T-helper 1 cell treated with Interleukin-12 subunit alpha and Interleukin-12 subunit beta and Interleukin-4 antibody, amounts not matched to agents 30 ng/mL and 1 ng/mL, for 36 hours (primary cell): ENCODE measurements around the gene WDFY4. TPM values are rescaled to one million over a fixed set of nuclear protein-coding genes. Genes with fewer than 3 reads are reported as not detected.

Experiments
- intact Hi-C: fragments of 100-400 bp; cut with micrococcal nuclease; formaldehyde crosslinking; loops from one replicate; pipeline ENCODE4 v1.15.1; 2024
- total RNA-seq: library from RNA; stranded (reverse); gene quantifications from 2 replicates; pipeline ENCODE4 v1.2.3, GENCODE V29; 2022

WDFY4 gene
- total RNA-seq, 1 donor from 2014 or later, result 0.29 TPM

DNA sequence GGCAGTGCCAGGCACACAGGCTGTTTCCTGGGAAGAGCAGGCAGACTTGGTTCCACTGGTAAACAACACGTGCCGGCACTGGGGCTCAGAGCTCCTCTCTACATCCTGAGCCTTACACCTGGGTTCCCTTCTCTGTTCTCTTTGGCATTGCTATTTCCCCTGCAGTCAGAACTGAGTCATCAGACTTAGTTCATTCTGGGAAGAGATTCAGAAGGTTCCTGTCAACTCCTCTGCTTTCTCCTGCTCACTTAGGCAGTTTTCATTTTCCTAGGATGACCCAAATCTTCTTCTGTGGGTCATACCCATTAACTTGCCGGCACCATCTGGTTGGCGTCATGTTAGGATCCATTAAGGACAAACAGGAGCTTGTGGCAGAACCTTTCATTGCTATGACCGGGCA is 288.4 kb downstream of the WDFY4 start:
- intact Hi-C loops, result no loop called here

- intact Hi-C loops, result no loop called here
These were observed 290.0 kb downstream of the WDFY4 start for GRCh38 chr10:48974510-48975156.

GRCh38 chr10:48976196-48976595 is 291.5 kb downstream of the WDFY4 start:
- intact Hi-C loops, result no loop called here

DNA sequence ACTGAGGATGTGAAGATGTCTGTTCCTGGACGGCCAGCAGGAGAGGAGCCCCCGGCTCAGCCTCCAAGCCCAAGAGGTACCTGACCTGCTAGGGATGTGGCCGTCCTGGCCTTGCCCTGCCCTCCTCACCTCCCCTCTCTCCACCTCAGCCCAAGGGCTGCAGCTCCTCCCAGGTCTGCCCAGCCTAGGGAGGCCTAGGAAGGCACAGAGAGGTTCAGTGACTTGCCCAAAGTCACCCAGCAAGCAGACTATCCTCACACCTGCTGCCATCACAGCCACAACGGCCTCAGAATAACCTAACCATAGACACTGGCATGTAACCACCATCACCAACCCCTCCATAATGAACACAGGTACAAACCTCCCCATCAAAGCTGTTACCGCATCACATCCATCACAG is 293.6 kb downstream of the WDFY4 start:
- intact Hi-C loops, result no loop called here

GRCh38 chr10:48981310-48981907 is 296.7 kb downstream of the WDFY4 start:
- intact Hi-C loops, result loop anchor here (1.0 to 5.0 kb wide), 5 partner anchors 183 to 538 kb away; no protein-coding TSS in a partner anchor

DNA sequence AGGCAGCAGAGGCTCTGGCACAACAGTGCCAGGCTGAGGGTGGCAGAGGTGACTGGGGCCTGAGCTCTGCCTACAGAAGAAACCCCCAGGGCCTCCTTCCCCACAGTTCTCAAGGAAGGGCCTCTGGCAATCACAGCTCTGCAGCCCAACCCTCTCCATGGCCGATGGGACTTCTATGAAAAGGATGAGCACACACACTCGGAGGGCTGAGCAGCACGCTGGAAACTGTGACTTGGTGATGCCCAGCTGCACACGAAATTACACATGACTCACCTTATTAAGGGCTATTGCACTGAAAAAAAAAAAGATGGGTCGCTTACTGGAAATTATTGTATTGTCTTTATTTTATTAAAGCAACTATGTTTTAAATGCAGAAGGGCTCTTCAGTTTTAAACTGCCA is 297.9 kb downstream of the WDFY4 start:
- intact Hi-C loops, result loop anchor here (5.0 kb wide), 1 partner anchor 425 kb away; no protein-coding TSS in a partner anchor

- intact Hi-C loops, result loop anchor here (5.0 kb wide), 1 partner anchor 424 kb away; no protein-coding TSS in a partner anchor
These were observed 299.1 kb downstream of the WDFY4 start for GRCh38 chr10:48983648-48984351.

DNA sequence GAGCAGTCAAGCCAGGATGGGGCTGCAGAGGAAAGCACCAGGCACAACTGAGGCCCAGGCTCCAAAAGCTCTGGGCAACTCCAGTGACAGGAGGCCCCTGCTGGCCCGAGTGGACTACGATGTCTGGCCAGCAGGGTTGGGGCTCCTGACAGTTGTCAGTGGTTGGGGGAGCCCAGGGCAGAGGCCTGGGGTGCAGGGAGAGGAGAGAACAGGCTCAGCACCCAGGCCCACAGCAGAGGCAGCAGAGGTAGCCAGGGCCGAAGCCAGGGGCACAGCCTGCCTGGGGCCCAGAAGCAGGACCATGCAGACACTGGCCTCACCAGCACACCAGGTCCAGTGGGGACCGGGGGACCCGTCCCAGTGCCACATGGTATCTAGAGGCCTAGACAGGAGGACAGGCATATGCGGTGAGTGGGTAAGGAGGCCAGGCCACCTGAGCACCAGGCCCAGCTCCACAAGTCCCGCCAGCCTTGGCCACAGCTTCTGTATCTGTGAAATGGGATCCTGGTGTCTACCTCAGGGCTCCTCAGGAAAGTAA is 301.0 kb downstream of the WDFY4 start:
- intact Hi-C loops, result no loop called here

DNA sequence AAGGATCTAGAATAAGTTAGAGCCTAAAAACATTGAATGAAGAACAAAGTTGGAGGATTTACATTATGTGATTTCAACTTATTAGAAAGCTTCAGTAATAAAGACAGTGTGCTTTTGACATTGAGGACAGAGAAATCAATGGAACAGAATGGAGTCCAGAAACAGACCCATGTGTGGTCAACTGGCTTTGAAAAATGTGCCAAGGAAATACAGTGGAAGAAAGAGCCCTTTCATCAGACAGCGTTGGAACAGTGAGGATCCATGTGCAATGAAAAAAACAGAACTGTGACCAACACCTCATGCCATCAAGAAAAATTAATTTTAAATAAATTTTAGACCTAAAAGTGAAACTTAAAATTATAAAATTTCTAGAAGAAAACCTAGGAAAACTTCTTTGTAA is 305.6 kb downstream of the WDFY4 start:
- intact Hi-C loops, result no loop called here

DNA sequence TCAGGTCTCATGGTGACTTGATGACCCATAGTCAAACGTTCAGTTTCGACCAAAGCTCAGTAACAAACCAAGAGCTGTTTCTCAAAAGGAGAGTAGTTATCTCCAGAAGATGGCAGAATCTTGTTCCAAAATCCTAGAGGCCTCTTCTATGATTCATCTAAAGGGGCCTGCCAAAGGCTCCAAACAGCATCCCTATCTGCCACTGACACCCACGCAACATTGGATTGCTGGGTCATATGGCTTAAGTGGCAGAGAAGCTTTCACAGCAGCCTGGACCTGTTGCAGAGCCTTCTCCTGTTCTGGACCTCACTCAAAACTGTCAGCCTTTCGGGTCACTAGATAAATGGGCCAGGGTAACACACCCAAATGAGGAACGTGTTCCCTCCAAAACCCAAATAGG is 309.0 kb downstream of the WDFY4 start:
- intact Hi-C loops, result no loop called here

DNA sequence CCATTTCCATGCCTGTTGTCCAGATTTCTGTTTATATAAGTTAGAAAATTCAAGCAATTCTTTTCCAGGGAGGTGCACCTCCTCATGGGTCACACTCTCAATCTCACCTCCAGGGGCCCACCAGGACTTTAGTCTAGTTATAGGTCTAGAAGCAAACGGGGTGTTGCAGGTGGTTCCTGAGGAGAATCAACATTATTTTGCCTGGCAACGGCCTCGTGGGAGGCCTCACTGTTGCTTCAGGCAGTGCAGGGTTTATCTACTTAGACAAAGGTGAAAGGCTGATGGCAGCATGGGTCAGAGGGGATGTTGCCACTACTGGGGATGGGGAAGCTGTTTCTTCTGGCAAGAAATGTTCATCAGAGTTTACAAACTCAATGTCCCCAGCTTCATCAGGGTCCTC is 311.7 kb downstream of the WDFY4 start:
- intact Hi-C loops, result no loop called here

GRCh38 chr10:48999346-48999745 is 314.7 kb downstream of the WDFY4 start:
- intact Hi-C loops, result no loop called here

DNA sequence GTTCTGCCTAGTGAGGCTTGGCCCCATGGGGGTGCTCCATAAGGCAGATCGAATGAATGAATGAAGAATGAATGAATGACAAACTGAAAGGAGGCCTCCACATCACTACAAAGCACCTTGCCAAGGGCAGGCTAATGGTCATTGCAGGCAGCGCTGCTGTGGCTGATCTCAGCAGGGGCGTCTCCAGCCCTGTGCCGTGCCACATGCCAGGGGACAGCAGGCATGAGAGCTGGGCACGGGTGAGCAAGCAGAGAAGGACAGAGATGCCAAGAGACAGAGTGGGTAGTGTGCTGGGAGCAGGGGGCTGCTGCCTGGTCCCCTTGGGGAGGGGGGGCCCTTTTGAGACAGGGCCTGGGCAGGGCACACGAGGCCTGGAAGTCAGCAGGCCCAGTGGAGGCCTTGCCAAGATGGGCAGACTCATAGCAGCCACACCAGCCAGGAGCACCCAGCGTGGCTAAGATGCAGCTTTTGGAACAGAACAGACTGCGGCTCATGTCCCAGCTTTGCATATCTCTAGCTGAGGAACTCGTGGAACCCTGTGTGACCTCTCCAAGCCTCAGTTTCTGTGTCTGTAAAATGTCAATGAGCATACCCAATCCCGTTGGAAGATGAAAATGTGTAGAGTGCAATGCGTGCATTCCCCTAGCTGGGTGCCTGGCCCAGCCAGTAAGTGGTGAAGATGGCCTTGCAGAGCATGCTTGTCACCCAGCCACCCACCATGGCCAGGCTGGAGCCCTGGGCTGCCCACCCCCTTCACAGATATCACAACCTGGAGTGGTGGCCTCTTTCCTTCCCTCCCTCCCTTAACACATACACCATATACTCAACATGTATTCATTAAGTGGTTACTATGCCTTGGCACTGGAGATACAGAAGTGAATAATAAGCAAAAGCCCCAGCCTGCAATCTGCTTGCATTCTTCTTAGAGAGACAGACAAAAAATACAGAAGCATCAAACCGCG is 316.0 kb downstream of the WDFY4 start:
- intact Hi-C loops, result no loop called here

- intact Hi-C loops, result no loop called here
These were observed 316.7 kb downstream of the WDFY4 start for GRCh38 chr10:49001402-49001801.

GRCh38 chr10:49001870-49002672 is 317.4 kb downstream of the WDFY4 start:
- intact Hi-C loops, result no loop called here

GRCh38 chr10:49005270-49005669 is 320.6 kb downstream of the WDFY4 start:
- intact Hi-C loops, result no loop called here

- intact Hi-C loops, result no loop called here
These were observed 322.5 kb downstream of the WDFY4 start for GRCh38 chr10:49007129-49007528.

DNA sequence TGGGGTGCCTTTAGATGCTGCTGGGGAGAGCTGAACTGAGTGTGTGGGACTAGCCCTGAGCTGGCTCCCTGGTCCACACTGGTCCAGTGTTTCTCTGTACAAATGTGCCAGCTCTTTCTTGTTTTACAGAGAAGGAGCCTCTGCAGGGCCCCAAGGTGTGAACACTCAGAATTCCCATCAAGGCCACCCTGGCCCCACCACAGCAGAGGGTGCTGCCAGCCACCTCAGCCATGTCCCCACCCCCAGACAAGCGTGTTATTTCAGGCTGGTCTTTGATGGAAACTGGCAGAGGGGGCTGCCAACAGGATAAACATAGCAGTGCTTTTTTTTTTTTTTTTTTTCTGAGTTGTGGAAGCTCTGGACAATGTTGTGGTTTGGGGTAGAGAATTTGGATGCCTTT is 323.4 kb downstream of the WDFY4 start:
- intact Hi-C loops, result no loop called here

DNA sequence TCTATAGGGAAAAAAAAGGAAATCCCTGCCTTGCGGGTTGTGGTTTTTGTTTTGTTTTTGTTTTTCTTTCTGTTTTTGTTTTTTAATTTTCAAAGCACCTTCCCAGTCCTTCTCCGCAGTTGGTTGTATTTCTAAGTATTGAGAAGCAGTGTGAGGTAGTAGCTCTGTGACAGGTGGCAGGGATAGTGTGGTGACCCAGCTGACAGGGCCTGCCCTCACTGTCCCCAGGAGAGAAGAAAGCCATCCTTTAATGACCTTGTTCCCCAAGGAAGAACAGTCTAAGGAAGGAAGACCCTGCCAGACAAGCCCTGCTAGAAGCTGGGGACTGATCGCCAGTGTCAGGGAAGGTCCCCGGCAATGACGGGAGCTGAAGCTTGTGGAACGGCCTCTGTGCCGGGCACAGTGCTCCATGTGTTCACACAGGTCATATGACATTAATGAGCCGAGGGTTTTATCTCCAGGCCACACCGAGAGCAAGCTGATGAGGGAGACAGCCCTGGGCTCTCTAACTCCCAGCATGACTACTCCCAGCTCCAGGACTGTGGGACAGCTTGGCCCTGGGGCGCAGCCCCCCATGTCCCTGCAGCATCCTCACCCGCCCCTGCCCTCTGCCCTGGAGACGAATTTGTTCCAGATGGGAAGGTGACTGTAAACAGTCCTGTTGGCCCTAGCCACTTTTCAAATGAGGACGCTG is 324.0 kb downstream of the WDFY4 start:
- intact Hi-C loops, result no loop called here
